Measurements from ENCODE around the gene B3GAT3. TPM values are rescaled to one million over a fixed set of nuclear protein-coding genes. Genes with fewer than 3 reads are reported as not detected.
A peak's percentile ranks its signal among the peaks of the same experiment; 100 is the strongest.
"Not testable (repeated sequence)": the region's sequence is repeated elsewhere in the genome, so short reads cannot be mapped to it uniquely, and the experiment has no call there.

Gene B3GAT3
- polyA plus RNA-seq, 3 donors, result 18.5 to 44.9 (median 19.0) TPM

GRCh38 chr11:62581735-62582134, 40.1 kb downstream of the B3GAT3 start:
- H3K9me3 Mint-ChIP-seq; H3K4me1 ChIP-seq (ENCODE audit: control insufficient read depth in 1 of 2, insufficient read depth in 2 of 2, low read length in 2 of 2); H3K27me3 Mint-ChIP-seq (ENCODE audit: low read depth in 3 of 3); H3K4me3 Mint-ChIP-seq; H2AFZ ChIP-seq (ENCODE audit: insufficient read depth, low read depth, low read length, poor library complexity, severe bottlenecking); H3K79me2 ChIP-seq (ENCODE audit: insufficient read depth, low read length); H3K9me3 ChIP-seq (replicated peaks in 1 of 2; ENCODE audit: control insufficient read depth in 1 of 2, insufficient read depth in 1 of 2, low read length in 2 of 2); H4K20me1 ChIP-seq (ENCODE audit: insufficient read depth, low read length); H3K9ac ChIP-seq (ENCODE audit: insufficient read depth, low read length, poor library complexity, severe bottlenecking); H3K4me3 ChIP-seq (replicated peaks in 1 of 3; ENCODE audit: low read depth in 2 of 3, low read length in 3 of 3); H3K4me1 Mint-ChIP-seq; intact Hi-C loops (cut with micrococcal nuclease); H3K27ac Mint-ChIP-seq; DNase-seq; H3K27ac ChIP-seq (ENCODE audit: low read depth in 1 of 2, low read length in 2 of 2); H3K27me3 ChIP-seq (ENCODE audit: control insufficient read depth in 2 of 2, insufficient read depth in 2 of 2, low read length in 2 of 2); H3K4me2 ChIP-seq (replicated peaks; ENCODE audit: extremely low read depth, low read length, poor library complexity, severe bottlenecking): not testable (repeated sequence)
- peaks cover 42 to 72% of the 10 kb centered on the region in 2 donors for H3K36me3 Mint-ChIP-seq
- peaks cover 48 to 70% of the 10 kb centered on the region in 2 donors for H3K36me3 ChIP-seq (replicated peaks in 1 of 2; ENCODE audit: control insufficient read depth in 1 of 2, insufficient read depth in 2 of 2, low read length in 2 of 2)
- WGBS (ENCODE audit: insufficient coverage), result 100% methylated on average over 3 of the region's 4 CpGs

GRCh38 chr11:62580959-62581715, 40.6 kb downstream of the B3GAT3 start:
- Mint-ChIP-seq H3K9me3 (no peaks in the 10 kb centered on the region), H3K4me3 (no peak overlapping the region), H3K4me1 (peaks cover 3% of the 10 kb centered on the region), H3K27me3 (ENCODE audit: low read depth in 3 of 3) (no peaks in the 10 kb centered on the region), H3K36me3 (peaks cover 45 to 74% of the 10 kb centered on the region in 2 donors), H3K27ac (peak overlapping the region in 1 of 7 donors; percentile 3)
- Histone ChIP-seq H3K27ac (ENCODE audit: low read depth in 1 of 2, low read length in 2 of 2) (no peak overlapping the region), H3K4me2 (replicated peaks; ENCODE audit: extremely low read depth, low read length, poor library complexity, severe bottlenecking) (no peak overlapping the region), H3K79me2 (ENCODE audit: insufficient read depth, low read length) (peaks cover 6% of the 10 kb centered on the region), H4K20me1 (ENCODE audit: insufficient read depth, low read length) (no peaks in the 10 kb centered on the region), H3K4me1 (ENCODE audit: control insufficient read depth in 1 of 2, insufficient read depth in 2 of 2, low read length in 2 of 2) (no peaks in the 10 kb centered on the region), H3K9ac (ENCODE audit: insufficient read depth, low read length, poor library complexity, severe bottlenecking) (no peak overlapping the region), H3K36me3 (replicated peaks in 1 of 2; ENCODE audit: control insufficient read depth in 1 of 2, insufficient read depth in 2 of 2, low read length in 2 of 2) (peaks cover 51 to 71% of the 10 kb centered on the region in 2 donors), H3K4me3 (replicated peaks in 1 of 3; ENCODE audit: low read depth in 2 of 3, low read length in 3 of 3) (no peak overlapping the region), H3K9me3 (replicated peaks in 1 of 2; ENCODE audit: control insufficient read depth in 1 of 2, insufficient read depth in 1 of 2, low read length in 2 of 2) (no peaks in the 10 kb centered on the region), H3K27me3 (ENCODE audit: control insufficient read depth in 2 of 2, insufficient read depth in 2 of 2, low read length in 2 of 2) (no peaks in the 10 kb centered on the region), H2AFZ (ENCODE audit: insufficient read depth, low read depth, low read length, poor library complexity, severe bottlenecking) (no peak overlapping the region)
- intact Hi-C loops (cut with micrococcal nuclease), result no loop called here
- TF ChIP-seq CTCF (IDR thresholded peaks at IDR 0.05), result no peak
- no peak for DNase-seq
- 98% methylated on average over 14 of the region's 18 CpGs for WGBS (ENCODE audit: insufficient coverage)

All from CD14-positive monocyte (primary cell).